T-helper 1 cell treated with Interleukin-12 subunit alpha and Interleukin-12 subunit beta and Interleukin-4 antibody, amounts not matched to agents 30 ng/mL and 1 ng/mL, for 36 hours (primary cell): ENCODE measurements around the gene ANKMY1. TPM values are rescaled to one million over a fixed set of nuclear protein-coding genes. Genes with fewer than 3 reads are reported as not detected.

ENCODE experiments used
- intact Hi-C: fragments of 100-400 bp; cut with micrococcal nuclease; formaldehyde crosslinking; loops from one replicate; pipeline ENCODE4 v1.15.1; 2024
- total RNA-seq: library from RNA; stranded (reverse); gene quantifications from 2 replicates; pipeline ENCODE4 v1.2.3, GENCODE V29; 2022

Gene ANKMY1
- total RNA-seq, 1 donor from 2014 or later, result 33.0 TPM

DNA sequence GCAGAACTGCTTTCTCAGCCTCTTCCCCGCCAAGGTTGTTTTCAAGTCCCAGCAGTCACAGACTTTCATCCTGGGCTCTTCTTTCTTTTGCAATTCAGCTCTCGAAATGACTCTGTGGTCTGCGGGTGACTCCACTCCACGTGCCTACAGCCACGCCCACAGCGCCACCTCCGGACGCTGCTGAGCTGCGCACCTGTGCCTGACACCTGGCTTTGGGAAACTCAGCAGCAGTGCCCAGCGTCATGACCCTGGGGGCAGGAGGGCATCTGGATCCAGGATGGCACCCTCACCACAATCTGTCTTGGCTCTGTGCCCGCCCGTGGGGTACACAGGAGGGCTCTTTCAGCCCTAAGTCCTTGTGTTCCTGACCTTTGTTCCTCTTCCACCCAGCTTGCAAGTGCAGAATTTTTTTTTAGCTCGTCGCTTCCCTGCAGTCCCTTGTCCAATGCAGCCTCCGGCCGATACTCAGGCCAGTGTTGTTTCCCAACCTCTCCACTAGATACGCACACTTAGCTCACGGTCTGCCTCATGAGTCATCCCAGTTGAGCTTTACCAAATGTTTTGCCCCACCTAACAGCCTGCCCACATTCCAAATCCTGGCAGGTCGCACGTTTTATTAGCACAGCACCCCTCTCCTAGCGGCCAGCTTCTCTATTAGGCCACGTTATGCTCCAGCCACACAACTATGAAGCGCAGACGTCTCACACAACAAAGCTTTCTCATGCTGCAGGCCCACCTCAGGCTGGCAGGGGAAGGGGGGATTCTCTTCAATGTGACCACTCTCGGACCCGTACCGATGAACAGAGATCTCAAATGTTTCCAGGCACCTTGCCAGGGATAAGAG, 22.2 kb upstream of the ANKMY1 start:
- intact Hi-C loops, result loop anchor here (1.0 kb wide), 1 partner anchor 14 kb away; no protein-coding TSS in a partner anchor

DNA sequence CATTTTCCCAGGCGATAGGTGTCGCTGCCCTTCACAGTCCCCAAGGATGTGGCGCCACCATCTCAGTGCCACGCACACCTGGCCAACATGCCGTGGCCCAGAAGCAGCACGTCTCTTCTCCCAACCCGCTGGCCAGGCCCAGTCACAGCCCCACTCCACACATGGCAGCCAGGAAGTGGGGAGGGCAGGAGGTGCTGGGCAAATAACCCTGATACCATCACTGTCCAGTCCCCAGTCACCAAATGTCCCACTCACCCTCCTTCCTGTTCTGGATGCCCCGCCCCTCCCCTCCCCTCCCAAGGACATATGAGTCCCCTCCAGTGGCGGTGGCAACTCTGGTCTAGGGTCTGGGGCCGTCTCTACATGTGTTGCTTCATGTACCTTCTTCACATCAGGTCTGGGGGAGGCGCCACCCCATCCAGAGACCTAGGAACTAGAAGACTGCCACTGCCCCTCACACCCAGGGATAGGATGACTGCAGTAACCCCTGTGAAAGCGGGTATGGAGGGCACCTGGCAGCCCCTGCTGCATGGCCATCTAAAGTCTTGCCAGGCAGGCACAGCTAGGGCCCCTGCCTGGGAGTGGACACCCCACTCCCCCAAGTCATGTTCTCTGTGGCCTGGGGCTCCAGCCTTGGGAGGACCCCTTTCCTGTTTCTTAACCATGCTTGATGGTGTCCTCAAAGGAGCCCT, 21.4 kb upstream of the ANKMY1 start:
- intact Hi-C loops, result loop anchor here (1.0 kb wide), 1 partner anchor 13 kb away; no protein-coding TSS in a partner anchor

GRCh38 chr2:240578488-240578887, 20.7 kb upstream of the ANKMY1 start:
- intact Hi-C loops, result no loop called here

DNA sequence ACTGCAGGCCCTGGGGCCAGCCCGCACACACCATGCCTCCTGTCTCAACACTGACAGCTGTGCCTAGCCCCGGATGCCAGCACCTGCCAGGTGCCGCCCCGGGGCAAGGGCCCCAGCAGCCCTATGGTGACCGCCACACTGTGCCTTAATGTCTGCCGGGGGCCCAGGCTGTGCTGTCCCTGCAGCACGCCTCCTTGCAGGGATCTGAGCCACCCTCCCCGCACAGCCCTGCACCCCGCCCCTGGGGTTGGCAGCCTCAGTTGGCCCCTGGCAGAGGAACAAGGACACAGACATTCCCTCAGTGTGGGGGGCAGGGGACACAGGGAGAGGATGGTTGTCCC, 20.3 kb upstream of the ANKMY1 start:
- intact Hi-C loops, result no loop called here

DNA sequence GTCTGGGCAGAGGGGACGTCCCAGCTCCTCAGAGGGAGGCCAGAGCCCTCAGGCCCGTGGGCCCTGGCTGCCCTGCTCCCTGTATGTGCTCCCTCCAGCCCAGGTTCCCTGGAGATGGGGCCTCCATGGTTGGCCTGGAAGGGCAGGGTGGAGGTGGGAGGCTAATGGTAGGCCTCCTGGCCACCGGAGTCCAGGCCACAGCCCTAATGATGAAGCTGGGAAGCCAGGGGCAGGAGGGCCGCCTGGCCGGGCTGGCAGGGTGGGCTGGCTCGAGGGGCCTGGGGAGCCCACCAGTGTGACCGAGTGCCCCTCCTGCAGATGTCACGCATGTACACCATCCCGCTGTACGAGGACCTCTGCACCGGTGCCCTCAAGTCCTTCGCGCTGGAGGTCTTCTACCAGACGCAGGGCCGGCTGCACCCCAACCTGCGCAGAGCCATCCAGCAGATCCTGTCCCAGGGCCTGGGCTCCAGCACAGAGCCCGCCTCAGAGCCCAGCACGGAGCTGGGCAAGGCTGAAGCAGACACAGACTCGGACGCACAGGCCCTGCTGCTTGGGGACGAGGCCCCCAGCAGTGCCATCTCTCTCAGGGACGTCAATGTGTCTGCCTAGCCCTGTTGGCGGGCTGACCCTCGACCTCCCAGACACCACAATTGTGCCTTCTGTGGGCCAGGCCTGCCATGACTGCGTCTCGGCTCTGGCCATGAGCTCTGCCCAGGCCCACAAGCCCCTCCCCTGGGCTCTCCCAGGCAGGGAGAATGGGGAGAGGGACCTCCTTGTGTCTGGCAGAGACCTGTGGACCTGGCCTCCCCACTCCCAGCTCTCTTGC, 19.7 kb upstream of the ANKMY1 start:
- intact Hi-C loops, result no loop called here

- intact Hi-C loops, result no loop called here
Measured at GRCh38 chr2:240576436-240577205, 18.8 kb upstream of the ANKMY1 start.

DNA sequence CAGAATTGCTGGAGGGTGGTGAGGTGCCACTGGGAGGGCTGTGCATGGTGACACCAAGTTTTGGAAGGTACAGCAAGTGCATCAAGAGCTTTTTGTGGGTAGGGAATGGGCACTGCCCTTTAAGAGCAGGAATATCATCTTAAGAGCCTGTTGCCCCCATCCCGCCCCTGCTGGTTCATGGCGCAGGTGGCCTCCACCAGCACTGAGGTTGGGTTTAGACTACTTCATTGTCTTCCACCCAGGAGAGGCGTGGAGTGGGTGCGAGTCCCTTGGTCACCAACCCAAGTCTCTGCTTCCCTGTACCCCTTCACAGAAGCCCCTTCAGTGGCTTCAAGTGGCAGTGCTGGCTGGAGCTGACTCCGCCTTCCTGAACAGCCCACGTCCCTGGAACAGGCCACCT, 18.2 kb upstream of the ANKMY1 start:
- intact Hi-C loops, result no loop called here

GRCh38 chr2:240575101-240575965, 17.5 kb upstream of the ANKMY1 start:
- intact Hi-C loops, result no loop called here

GRCh38 chr2:240574386-240575100, 16.8 kb upstream of the ANKMY1 start:
- intact Hi-C loops, result no loop called here

DNA sequence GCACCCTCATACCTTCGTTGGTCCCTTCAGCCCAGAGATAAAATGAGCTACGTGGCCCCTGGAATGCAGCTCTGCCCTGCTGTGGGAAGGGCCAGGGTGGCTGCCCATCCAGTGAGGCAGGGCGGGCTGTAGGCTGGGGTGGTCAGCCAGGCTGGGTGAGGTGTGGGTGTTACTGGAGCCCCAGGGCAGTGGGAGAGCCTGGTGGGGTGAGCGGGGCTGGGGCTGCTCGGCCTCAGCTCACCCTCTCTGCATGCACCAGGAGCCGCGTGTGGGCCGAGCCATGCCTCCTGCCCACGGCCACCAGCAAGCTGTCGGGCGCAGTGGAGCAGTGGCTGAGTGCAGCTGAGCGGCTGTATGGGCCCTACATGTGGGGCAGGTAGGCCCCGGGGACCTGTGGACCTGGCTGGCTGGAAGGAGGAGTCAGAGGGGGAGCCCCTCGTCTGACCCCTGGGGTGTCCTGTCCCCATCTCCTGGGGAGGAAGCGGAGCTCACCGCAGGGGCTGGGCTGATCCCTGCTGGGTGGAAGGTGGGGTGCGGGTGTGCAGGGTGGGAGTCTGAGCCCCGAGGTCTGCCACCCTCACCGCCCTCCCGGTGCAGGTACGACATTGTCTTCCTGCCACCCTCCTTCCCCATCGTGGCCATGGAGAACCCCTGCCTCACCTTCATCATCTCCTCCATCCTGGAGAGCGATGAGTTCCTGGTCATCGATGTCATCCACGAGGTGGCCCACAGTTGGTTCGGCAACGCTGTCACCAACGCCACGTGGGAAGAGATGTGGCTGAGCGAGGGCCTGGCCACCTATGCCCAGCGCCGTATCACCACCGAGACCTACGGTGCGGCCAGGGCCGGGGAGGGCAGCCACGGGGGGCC, 16.0 kb upstream of the ANKMY1 start:
- intact Hi-C loops, result no loop called here

DNA sequence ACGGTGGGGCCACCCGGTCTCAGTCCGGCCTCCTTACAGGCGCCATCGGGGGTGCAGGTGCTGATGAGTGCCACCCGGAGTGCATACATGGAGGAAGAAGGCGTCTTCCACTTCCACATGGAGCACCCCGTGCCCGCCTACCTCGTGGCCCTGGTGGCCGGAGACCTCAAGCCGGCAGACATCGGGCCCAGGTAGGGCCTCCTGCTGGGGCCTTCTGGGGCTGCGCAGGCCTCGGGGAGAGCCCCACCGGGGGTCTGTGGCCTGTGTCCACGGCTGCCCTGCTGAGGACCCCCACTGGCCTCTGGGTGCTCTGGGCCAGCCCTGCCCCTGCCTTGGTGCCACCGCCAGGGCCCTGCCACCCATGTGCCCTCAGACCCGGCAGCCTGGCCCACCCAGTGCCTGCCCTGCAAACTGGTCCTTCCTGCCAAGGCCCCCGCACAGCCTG, 15.3 kb upstream of the ANKMY1 start:
- intact Hi-C loops, result no loop called here

DNA sequence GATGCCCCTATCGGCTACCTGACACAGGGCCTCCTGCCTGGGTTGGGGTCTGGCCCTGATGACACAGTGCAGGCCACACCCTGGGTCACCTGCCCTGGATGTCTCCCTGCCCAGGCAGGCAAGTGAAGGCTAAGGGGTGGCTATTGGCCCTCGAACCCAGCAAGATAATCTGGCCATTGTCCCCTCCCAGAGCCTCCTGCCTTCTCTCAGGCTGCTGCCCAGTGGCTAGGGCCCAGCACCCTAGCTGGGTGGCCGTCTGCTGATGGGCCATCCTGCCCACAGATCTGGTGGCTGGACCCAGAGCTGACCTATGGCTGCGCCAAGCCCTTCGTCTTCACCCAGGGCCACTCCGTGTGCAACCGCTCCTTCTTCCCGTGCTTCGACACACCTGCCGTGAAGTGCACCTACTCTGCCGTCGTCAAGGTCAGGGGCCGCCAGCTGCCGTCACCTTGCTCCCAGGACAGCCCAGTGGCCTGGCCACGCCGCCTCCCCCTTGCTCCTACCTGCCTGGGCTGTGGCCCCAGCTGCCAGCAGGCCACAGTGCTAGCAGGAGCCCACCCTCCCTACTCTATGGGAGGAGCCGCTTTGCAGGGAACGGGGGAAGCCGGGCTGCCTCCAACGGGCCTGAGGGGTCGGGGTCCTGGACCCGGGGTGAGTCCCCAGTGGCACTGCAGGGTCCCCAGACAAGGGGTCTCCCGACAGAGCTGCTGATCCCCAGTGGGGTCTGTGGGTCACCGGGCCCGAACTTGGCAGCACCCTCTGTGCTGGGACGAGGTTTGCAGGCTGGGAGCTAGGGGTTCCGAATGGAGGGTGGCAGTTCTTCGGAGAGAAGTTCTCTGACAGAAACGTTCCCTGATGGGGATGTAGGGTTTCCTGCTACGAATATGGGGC, 14.6 kb upstream of the ANKMY1 start:
- intact Hi-C loops, result no loop called here

DNA sequence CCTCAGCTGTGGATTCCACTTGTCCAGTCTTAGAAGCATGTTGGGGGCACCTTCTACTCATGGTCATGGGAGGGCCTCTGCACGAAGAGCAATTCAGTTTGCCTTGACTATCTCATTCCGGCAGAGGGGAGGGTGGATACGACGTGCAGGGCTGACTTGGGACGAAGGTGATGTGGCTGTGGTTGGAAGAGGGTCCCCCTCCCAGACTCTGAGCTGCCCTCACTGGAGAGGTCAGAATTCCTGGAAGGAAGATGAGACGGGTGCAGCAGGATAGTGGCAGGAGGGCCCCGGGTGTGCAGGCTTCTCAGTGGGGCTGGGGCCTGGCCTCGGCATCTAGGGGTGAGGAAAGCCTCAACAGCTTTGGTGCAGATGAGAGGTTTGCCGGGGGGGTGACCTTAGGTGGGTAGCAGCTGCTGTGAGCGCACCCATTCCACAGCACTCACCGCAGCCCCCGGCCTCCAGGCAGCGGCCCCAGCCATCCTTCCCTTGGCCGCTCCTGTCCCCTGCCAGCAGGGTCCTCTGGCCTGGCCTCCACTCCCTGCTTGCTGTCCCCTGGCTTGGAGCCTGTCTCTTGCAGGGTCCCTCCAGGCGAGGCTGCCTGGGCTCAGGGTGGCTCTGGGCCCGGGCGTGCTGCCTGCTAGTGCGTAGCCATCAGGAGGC, 13.7 kb upstream of the ANKMY1 start:
- intact Hi-C loops, result no loop called here

DNA sequence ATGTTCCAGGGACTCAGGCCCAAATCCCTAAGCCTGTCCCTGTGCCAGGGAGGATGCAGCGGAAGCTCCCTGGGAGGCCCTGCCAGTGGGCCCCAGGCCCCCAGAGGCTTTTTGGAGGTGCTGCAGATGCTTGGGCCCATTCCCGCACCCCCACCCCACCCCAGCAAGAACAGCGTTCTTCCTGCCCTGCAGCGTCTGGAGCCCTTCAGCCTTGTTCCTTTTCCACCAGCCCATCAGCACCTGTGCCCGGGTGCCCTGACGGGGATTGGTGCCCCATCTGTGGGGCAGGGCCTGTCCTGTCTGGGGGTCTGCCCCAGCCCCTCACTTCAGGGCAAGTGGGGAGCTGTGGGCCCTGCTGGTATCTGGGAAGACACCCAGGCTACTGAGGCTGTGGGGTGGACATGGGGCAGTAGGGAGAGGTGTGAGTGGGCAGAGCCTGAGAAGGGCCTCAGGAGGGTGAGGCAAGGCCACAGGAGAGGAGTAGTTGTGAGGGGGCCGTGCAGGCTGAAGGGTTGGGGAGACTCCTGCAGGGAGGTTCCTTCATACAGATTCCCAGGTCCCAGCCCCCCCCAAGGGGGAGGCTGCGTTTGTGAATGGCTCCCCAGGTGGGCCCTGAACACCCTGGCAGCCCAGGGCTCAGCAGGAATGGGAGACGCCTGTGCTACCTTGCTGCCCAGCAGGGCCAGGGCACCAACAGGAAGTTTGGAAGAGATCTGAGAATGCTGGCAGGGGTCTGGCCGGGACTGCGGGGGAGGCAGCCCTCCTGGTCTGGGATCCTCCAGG, 12.9 kb upstream of the ANKMY1 start:
- intact Hi-C loops, result no loop called here

DNA sequence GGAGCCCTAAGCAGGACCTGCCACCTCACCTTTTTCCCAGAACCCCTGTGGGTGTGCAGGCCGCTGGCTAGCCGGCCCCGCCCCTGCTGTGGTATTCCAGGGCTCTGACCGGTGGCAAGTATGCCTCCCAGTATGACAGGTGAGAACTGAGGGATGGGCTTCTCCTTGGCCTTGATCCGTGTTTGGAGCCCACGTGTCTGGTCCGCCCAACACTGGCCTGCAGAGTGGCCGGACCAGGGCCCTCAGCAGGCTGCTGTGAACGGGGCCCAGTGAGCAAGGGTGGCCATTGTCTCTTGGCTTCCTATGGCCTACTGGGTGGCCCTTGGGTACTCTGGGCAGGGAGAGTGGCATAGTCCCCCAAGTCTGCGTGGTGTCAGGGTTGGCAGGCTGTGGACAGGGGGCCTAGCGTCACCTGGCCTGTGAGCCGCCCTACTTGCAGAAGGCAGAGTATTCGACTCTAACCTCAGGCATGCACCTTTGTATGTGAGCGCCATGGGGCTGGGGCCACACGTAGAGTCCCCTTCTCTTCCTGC, 12.3 kb upstream of the ANKMY1 start:
- intact Hi-C loops, result loop anchor here (5.0 to 10.0 kb wide), 4 partner anchors 433 to 1285 kb away; partner anchors contain the start of genes COPS9, FARP2 and NDUFA10
